IPS-NIHi7 (cell line): Measurements from ENCODE around the gene RAB11FIP4.

Experiments
- DNase-seq: peaks from one replicate; pipeline ENCODE4 v3.0.0; 2012; ENCODE audit warnings: mixed read lengths; ENCODE audit errors: extremely low spot score

RAB11FIP4 gene

DNA sequence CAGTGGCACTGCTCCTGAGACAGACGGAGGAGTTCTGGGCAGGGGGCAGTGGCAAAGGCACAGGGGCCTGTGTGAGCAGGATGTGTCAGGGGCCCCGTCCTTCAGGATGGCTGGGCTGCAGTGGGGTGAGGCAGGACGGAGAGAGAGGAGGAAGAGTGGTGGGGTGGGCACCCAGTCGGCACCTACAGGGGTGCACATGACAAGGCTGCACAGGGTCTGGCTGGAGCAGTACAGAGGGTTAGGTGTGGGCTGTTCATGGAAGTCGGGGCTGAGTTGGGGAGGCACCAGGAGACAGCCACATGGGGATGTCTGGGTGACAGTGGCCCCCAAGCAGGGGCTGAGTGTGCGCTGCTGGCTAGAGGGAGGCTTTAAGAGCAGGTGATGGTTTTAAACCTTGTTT, 106.0 kb downstream of the RAB11FIP4 start:
- DNase-seq, result no peak

DNA sequence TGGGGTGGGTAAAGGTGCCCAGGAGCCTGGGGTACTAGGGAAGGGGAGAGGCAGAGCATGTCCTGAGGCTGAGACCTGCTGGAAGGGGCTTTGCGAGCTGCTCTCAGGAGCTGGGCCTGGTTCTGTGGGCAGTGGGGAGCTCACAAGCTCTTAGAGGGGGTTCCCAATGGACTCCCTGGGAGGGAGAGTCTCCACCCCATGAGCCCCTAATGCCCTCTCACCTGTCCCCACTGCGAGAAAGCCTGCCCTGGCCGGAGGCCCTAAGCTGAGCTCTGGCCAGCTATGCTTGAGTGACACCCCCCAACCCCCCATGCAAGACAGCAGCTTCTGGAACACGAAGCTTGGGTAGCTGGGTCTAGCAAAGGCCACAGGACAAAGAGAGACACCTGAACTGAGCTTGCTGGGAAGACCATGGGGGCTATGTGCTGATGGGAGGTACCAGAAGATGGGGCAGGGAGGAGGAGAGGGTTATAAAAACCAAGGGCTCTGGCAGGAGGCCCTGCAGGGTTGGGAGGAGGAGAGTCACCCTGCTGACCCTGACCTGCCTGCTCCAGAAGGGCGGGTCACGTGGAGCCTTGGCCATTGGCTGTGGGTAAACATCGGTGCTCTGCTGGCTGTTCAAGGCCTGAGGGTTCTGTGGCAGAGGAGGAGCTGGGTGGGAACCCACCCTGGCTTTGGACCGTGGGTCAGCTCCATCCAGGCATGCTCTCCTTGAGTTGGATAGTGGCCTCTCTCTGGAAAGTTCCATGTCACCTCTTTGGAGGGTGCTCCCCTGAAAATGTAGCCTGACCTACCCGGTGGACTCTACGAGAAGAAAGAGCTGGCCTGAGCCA, 106.7 kb downstream of the RAB11FIP4 start:
- DNase-seq, result no peak

DNA sequence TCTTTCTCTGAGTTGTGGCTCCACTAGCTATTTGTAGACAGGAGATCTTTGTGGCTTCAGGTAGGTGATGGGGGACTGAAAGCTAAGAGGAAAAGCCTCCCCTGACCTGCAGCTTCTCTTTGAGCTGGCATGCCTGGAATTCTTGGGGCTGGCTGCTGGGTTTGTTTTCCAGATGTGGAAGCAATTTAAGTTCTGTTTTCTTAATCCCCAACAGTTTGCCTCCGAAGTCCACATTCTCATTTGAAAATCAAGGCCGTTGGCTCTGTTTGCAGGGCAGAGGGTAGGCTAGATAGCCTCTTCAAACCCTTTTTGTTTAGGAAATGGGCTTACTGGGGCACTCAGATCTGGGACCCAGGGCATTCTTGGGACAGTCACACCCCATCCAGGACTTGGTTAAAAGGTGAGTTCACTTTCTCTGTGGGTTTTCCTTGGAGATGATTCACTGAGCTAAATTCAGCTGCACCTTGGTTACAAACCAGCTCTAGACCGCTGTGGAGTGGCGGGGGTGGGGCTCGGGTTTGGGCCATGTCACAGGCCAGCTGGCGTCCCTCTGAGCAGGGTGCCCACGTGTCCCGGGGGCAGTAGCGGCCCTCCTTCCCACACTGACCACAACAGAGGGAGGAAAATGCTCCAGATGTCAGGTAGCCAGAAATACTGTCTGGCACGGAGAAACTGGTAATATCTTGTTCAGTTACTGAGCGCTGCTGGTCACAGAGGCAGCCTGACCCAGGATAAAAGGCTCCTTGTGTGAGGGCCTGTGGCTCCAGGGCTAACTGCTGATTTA, 108.5 kb downstream of the RAB11FIP4 start:
- DNase-seq, result peak; percentile 35

DNA sequence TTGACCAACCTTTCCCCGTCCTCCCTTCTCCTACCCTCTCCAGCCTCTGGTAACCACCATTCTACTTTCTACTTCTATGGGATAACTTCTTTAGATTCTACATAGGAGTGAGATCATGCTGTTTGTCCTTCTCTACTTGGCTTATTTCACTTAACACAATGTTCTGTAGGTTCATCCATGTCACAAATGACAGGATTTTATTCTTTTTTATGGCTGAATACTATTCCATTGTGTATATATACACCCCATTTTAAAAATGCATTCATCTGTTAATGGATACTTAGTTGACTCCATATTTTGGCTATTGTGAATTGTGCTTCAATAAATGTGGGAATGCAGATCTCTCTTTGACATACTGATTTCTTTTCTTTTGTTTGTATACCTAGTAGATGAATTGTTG, 115.0 kb downstream of the RAB11FIP4 start:
- DNase-seq, result no peak

DNA sequence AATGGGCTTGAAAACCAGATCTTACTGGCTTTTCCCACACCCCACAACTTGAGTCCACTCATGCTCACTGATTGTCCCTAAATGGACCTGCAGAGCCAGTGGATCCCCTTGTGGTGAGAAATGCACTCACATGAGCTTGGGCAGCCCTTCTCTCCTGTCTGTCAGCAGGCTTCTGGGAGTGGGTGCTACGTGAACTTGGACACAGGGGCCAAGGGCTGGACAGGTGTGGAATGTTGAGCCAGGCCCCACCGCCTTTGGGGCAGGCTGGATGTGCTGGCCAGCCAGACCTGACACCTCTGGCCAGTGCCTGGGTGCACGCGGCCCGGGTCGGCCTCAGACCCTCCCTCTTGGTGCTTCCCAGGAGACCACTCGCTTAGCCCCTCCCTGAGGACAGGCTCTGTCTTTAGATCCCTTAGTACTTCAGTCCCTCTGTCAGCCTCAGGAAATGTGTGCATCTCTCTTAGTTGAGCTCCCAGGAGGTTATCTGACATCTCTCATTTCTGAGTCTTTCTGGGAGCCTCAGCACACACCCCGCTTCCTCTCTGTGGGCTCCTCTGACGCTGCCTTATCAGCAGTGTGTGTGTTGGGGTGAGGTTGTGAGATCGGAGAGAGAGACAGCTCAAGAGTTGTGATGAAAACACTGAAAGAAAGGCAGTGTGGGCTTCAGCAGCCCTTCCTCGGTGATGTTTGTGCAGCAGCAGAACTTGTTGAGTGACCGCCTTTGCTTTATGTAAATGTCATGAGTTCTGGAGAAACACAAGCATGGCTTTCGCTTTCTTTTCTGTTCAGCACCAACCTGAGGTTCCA, 117.0 kb downstream of the RAB11FIP4 start:
- peak; percentile 32 for DNase-seq

DNA sequence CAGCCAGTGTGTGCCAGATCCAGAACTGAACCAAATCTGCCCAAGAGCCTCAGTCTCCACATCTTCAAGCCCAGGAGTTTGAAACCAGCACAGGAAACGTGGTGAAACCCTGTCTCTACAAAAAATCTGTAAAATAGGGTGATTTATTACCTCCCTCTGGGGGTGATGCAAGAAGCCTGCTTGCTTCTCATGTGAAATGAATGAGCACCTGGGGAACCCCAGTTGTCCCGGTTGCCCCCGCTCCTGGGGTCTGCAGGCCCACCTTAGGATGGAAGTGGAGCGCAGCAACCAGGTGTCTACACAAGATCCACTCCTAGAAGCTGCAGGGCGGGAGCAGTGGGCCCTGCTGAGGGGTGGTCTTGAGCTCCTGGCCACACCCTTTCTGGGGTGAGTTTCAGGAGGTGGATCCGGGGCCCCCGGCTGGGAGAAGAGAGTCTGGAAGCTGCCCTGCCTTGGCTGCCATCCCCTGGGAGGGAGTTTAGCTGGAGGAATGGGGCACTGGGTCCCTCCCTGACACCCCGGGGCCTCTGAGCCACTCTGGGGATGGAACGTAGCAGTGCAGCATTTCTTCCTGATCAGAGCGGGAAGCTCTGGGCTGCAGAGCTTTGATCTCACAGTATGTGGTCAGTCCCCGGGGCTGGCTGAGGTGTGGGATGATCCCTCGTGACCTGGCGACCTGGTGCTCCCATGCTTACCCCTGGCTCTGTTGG, 117.8 kb downstream of the RAB11FIP4 start:
- no peak for DNase-seq

DNA sequence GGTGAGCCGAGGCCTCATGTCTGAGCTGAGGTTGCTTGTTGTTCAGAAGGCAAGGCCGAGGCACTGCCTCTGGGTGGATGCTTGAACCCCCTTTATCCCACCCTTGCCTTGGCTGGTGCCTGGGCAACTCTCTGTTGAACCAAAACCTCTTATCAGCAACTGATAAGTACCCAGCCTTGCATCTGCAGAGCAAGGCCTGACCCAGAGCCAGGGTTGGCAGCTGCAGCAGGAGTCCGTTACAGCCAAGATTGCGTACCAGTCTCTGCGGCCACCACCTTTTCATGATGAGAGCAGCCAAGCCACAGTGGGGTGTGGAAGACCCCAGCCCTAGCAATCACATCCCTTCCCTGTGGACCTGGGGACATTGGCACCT, 118.3 kb downstream of the RAB11FIP4 start:
- DNase-seq, result no peak

DNA sequence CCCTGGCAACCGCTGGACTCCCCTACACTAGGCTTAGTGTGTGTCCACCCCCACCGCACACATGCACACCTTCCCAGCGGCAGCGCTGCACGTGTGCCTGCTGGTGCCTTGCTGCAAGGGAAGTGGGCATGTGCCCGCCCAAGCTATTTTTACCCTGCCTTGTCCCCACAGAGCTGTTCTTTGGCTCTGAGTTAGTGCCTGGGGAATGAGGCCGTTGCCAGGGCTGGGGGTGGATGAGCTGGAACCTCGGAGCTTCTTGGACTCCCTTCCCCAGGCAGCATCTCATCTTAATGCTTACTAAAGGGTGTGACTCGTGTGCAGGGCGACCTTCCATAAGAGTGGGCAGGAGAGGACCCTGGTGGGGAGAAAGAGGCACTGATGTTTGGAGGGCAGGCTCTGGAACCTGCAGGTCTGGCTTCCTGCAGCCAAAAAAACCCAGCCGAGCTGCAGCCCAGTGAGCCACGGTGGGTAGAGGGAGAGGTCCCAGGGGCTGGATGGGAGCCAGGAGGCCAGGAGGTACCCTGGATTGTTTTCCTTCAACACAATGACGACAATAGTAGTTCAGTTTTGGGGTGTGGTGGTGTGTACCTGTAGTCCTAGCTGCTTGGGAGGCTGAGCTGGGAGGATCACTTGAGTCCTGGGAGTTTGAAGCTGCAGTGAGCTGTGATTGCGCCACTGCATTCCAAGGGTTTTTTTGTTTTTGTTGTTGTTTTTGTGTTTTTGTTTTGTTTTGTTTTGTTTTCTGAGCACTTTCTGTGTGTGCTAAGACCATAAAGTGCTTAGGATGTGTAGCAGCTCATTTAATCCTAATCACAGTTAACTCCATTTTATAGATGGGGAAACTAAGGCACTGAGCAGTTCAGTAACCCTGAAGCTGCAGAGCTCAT, 119.1 kb downstream of the RAB11FIP4 start:
- no peak for DNase-seq

DNA sequence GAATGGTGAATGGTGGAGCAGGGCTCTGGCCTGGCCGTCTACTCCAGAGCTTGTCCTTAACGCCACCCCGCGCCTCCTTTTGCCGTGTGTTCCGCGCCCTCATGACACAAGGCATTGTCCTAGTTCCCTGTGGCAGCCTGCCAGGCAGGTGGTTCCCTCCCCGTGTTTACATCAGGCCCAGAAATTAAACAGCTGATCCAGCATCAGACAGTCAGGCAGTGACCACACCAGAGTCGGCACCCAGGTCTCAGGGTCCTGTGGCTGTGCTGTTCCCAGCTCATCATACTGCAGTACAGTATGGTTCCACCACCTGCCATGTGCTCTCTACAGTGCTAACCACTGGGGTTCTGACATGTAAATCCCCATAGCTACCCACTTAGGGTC, 119.7 kb downstream of the RAB11FIP4 start:
- no peak for DNase-seq

DNA sequence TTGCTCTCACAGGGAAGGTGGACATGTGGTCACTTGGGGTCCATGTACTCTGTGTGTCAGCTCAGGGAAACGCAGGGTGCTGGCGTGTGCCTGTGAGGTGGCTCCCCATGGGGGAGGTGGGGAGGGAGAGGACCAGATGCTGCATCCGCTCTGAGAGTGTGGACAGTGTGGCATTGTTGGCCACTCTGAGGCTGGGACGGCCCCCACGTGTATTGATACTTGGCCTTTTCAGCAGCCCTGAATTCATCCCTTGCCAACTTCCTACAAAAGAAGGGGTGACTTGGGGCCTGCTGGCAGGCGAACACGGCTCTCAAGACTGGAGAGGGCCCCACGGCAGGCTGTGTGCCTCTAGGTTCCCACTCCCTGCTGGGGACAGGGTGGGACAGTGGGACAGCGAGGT, 120.1 kb downstream of the RAB11FIP4 start:
- DNase-seq, result no peak

DNA sequence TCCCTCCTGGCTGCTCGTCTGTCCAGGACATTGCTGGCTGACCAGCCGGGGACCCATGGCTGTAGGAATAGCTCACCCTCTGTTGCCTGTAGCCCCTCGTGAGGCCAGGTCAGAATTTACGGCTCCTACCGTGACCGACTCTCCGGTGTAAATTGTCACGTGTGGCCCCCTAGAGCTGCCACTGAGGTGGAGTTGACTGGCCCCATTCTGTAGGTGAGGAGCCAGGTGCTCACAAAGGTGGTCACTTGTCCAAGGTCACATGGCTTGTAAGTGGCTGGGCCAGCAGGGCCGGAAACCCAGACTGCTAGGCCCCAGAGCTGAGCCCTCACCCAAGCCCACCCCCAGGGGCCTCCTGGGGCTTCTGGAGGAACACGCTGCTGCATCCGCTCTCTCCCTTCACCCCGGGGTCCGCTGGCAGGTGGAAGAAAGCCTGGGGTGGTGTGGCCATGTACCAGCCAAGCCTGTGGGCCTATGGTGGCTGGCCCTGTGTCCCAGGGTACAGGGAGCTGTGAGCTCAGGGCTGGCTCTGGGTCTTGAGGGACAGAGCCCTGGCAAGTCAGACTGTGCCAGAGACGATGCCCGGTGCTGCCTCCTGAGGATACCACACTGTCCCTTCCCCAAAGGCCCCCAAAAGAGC, 120.7 kb downstream of the RAB11FIP4 start:
- no peak for DNase-seq

DNA sequence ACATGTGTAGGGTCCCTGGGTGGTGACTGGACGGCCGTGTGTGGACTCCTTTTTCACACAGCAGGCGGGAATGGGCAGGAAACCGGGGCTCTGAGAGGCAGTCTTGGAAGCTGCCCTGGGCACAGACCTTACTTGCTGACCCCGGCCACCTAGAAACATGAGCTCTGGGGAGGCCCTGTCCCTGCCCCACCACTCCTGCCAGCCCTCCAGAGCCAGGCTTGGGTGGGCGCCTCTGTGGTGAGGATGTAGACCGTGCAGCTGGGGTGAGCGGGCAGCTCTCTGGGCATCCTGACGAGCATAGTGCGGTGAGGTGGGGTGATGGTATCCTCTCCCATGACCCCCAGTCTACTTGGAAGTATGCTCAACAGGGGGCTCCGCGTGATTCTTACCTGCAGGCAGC, 121.3 kb downstream of the RAB11FIP4 start:
- no peak for DNase-seq

DNA sequence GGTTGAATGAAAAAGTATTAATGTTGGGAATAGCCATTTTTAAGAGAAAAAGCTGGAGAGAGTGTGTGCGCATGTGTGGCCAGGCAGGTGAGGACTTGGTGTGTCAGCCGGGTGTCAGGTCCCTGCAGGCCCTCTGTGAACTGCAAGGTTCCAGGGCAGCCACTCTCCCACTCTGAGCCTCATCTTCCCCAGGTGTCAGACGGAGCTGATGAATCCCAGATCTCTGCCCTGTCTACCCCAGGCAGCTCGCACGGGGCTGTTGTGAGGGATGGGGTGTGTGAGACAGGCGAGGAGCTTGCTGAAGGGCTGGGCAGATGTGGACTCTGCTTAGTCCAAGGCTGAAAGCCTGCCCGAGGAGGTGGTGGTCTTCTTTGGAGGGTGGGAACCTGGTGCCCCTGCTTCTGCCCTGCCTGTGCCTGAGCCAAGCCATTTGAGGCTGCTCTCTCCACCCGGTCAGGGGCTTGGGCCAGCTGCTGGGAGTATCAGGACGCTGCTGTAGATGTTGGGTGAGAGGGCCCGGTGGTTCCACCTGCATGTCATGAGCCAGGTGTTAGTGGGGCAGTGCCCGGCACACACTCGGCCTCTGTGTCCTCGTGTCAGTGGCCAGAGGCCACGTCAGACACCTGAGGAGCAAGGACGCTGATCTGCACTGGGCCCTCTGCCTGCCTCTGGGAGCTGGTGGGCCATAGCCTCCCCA, 122.4 kb downstream of the RAB11FIP4 start:
- no peak for DNase-seq

DNA sequence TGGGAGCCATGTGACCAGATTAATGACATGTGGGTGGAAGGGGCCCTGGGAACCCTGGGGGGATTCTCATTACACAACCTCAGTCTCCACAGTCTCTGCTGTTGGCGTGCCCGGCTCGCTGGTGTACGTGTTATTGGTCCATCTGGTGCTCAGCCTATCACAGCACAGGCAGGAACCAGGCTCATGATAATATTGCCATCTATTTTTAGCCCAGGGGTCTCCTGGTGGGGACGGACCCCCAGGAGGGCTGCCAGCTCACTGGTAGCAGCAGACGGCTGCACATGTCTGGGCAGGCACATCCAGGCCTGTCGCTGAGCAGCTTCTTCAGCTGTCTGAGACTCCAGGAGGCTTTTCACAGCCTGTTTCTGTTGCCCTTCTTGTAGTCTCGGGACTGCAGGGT, 123.8 kb downstream of the RAB11FIP4 start:
- DNase-seq, result no peak

DNA sequence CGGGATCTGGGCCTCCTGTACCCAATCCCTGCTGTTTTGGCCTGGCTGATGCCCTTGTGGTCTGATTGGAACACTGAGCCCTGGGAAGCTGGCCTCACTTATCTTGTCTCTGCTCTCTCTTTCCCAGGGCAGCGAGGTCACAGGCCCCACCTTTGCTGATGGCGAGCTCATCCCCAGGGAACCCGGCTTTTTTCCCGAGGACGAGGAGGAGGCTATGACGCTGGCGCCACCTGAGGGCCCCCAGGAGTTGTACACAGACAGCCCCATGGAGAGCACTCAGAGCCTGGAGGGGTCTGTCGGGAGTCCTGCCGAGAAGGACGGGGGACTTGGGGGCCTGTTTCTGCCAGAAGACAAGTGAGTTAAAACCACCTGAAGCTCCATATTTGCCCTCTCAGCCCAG, 126.0 kb downstream of the RAB11FIP4 start:
- DNase-seq, result peak; percentile 62

DNA sequence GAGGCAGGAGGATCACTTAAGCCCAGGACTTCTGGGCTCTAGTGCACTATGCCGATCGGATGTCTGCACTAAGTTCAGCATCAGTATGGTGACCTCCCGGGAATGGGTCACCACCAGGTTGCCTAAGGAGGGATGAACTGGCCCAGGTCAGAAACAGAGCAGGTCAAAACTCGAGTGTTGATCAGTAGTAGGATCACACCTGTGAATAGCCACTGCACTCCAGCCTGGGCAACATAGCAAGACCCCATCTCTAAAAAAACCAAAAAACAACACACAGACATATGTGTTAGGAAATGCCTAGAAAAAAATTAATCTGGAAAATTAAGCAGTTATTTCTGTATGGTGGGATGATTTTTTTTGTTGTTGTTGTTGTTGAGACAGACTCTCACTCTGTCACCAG, 127.0 kb downstream of the RAB11FIP4 start:
- DNase-seq, result no peak

DNA sequence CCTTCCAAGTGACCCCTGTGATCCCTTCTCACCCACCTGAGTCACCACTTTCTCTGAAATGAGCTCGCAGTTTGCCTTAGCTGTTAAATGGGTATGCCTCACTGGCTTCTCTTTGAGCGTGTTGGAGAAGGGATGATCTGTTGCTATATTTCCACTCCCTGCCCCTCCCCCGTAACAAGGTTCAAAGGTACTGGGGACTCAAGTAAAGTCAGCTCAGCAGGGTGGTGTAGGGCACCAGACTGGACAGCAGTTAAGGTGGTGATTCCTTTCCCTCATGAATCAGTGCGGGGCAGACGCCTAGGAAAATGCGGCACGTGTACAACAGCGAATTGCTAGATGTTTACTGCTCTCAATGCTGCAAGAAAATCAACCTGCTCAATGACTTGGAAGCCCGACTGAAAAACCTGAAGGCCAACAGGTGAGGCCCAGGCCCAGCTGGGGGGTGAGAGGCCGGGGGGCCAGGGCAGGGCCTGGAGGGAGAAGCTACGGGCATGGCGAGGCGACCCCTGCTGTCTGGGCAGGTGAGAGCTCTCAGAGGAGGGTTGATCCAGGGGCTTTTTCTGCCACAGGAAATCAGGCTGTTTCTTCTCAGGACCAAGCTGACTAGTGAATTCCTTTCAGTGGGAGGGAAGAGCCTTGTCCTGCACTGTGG, 130.3 kb downstream of the RAB11FIP4 start:
- DNase-seq, result no peak

DNA sequence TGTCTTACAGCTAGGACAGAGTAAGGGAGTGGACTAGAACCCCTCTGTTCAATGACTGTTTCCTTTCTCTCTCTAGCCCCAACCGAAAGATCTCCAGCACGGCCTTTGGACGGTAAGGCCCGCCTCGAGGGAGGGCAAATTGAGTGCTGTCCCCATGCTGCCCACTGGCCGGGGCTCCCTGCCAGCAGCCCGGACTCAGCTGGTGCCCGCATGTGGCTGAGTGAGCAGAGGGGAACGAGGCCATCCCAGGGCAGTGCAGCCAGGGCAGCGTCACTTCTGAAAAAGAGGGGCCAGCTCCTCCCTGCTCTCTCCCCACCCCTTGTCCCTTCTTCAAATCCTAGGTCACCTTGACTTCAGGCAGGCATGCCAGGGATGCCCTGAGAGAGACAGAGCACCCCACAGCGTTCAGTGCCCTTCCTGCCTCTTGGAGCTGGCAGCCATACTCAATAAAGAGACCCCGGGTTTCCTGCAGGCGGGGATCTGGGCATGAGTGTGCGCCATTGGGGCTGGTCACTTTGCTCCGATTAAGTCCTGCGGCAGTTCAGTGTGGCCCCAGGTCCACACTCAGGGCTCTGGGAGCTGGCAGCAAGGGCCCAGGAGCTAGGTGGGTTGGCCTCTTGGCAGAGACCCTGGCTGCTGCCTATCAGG, 130.9 kb downstream of the RAB11FIP4 start:
- no peak for DNase-seq
